Lung (tissue), 12 donors: ENCODE data around the gene TAS1R2. TPM values are rescaled to one million over a fixed set of nuclear protein-coding genes. Genes with fewer than 3 reads are reported as not detected.

Experiments
- ATAC-seq: fragments of 200-7000 bp; cut with Tn5 transposase; one replicate; pipeline ENCODE4 v1.9.1; 2020; ENCODE audit warnings: moderate number of reproducible peaks; ENCODE audit not compliant: insufficient read depth, low FRiP score
- DNase-seq, 3 donors: peaks; one replicate each; pipeline ENCODE4 v3.0.0-alpha.2; 2013 to 2017
- H3K27ac ChIP-seq, 2 donors: one replicate each; pipeline ENCODE4 v1.5.1; 2013; ENCODE audit warnings: mild to moderate bottlenecking in 2 of 2, moderate library complexity in 2 of 2, control low read depth in 1 of 2, inconsistent platforms in 1 of 2, low read depth in 1 of 2, low read length in 1 of 2
- H3K27me3 ChIP-seq, 3 donors: one replicate each; pipeline ENCODE4 v1.5.1; 2013; ENCODE audit warnings: low read length in 2 of 3; ENCODE audit not compliant: control insufficient read depth in 3 of 3, insufficient read depth in 3 of 3
- H3K36me3 ChIP-seq, 4 donors: one replicate each; pipeline ENCODE4 v1.5.1; 2013; ENCODE audit warnings: low read length in 4 of 4, mild to moderate bottlenecking in 1 of 4, moderate library complexity in 1 of 4; ENCODE audit not compliant: control insufficient read depth in 4 of 4, insufficient read depth in 4 of 4
- H3K4me1 ChIP-seq, 5 donors: one replicate each; pipeline ENCODE4 v1.5.1; 2013; ENCODE audit warnings: low read length in 5 of 5, mild to moderate bottlenecking in 2 of 5, moderate library complexity in 1 of 5; ENCODE audit not compliant: control insufficient read depth in 5 of 5, insufficient read depth in 5 of 5
- H3K4me3 ChIP-seq: one replicate; pipeline ENCODE4 v1.5.1; 2013; ENCODE audit warnings: mild to moderate bottlenecking, control low read depth, moderate library complexity
- H3K9ac ChIP-seq, 2 donors: one replicate each; pipeline ENCODE4 v1.5.1; 2013; ENCODE audit warnings: low read length in 2 of 2, control low read depth in 1 of 2; ENCODE audit not compliant: insufficient read depth in 1 of 2
- H3K9me3 ChIP-seq, 4 donors: one replicate each; pipeline ENCODE4 v1.5.1; 2013; ENCODE audit warnings: low read length in 3 of 4, mild to moderate bottlenecking in 1 of 4, moderate library complexity in 1 of 4; ENCODE audit not compliant: control insufficient read depth in 4 of 4, insufficient read depth in 3 of 4
- CTCF ChIP-seq: IDR thresholded peaks from 2 replicates; pipeline ENCODE4 v1.5.1; 2012; ENCODE audit warnings: mild to moderate bottlenecking; ENCODE audit errors: control extremely low read depth, extremely low read depth
- WGBS, 2 donors: extraction: QIAGEN DNeasy Blood & Tissue Kit; methylation state at CpG; one replicate each; pipeline ENCODE4 v1.1.7; 2013; 5-methylcytosine and 5-hydroxymethylcytosine counted together
- polyA plus RNA-seq, 2 donors: library from polyadenylated mRNA; stranded (reverse); fragments of 200-250 nt; gene quantifications; one replicate each; pipeline ENCODE4 v1.2.1, GENCODE V29; 2013
- total RNA-seq, 2 donors: library from RNA; depleted of rRNA in 1 of 2; stranded (reverse); fragments of >200 nt in 1 of 2; gene quantifications; one replicate each; pipeline ENCODE4 v1.2.1, GENCODE V29; 2014 to 2021
- donor health status: control.
- donor health status: control.
- donor health status: Bipolar disorder and iron deficiency.
- donor health status: healthy.
- donor health status: DM: yes; HTN: yes; CAD: no.

Gene TAS1R2
- total and polyA plus RNA-seq, 4 donors: not detected

- no peak overlapping the region for H3K27ac ChIP-seq
- no peak overlapping the region for H3K4me3 ChIP-seq
- no peak for DNase-seq
- no peaks in the 10 kb centered on the region for H3K27me3 ChIP-seq
- WGBS, 2 donors: 90 to 93% methylated on average over 35 of the region's 35 CpGs
- peaks cover 0 to 9% (median 4%) of the 10 kb centered on the region in 4 donors for H3K36me3 ChIP-seq
- no peaks in the 10 kb centered on the region for H3K9me3 ChIP-seq
- ATAC-seq: no peak
- H3K9ac ChIP-seq: no peak overlapping the region
- TF ChIP-seq CTCF: no peak
- peaks cover 0 to 4% (median 0%) of the 10 kb centered on the region in 5 donors for H3K4me1 ChIP-seq
Measured at GRCh38 chr1:18877282-18877681, 17.8 kb upstream of the TAS1R2 start.

GRCh38 chr1:18876210-18876609 lies 16.8 kb upstream of the TAS1R2 start:
- no peak for DNase-seq

GRCh38 chr1:18875796-18876128 lies 16.3 kb upstream of the TAS1R2 start:
- no peaks in the 10 kb centered on the region for H3K27me3 ChIP-seq
- peaks cover 0 to 4% (median 0%) of the 10 kb centered on the region in 5 donors for H3K4me1 ChIP-seq
- no peak overlapping the region for H3K27ac ChIP-seq
- DNase-seq: no peak
- peaks cover 0 to 4% (median under 1%) of the 10 kb centered on the region in 4 donors for H3K36me3 ChIP-seq
- 90 to 95% methylated on average over 3 of the region's 3 CpGs for WGBS, 2 donors
- H3K9ac ChIP-seq: no peak overlapping the region
- no peak for TF ChIP-seq CTCF
- H3K9me3 ChIP-seq: no peaks in the 10 kb centered on the region
- H3K4me3 ChIP-seq: no peak overlapping the region
- ATAC-seq: no peak

More at GRCh38 chr1:18876210-18876609, 16.8 kb upstream of the TAS1R2 start:
- Histone ChIP-seq H3K27ac (no peak overlapping the region), H3K9ac (no peak overlapping the region), H3K9me3 (no peaks in the 10 kb centered on the region), H3K27me3 (no peaks in the 10 kb centered on the region), H3K4me1 (peaks cover 0 to 4% (median 0%) of the 10 kb centered on the region in 5 donors), H3K36me3 (peaks cover 0 to 5% (median 2%) of the 10 kb centered on the region in 4 donors), H3K4me3 (no peak overlapping the region)
- TF ChIP-seq CTCF: no peak
- ATAC-seq: no peak
- 92 to 98% methylated on average over 10 of the region's 10 CpGs for WGBS, 2 donors

- peaks cover 0 to 4% (median 0%) of the 10 kb centered on the region in 5 donors for H3K4me1 ChIP-seq
- DNase-seq (peak; percentile 89 to 93 (median 91)), ATAC-seq (peak; percentile 53)
- H3K4me3 ChIP-seq: no peak overlapping the region
- WGBS, 2 donors: 46 to 66% methylated on average over 20 of the region's 20 CpGs
- no peak overlapping the region for H3K27ac ChIP-seq
- H3K27me3 ChIP-seq: no peaks in the 10 kb centered on the region
- TF ChIP-seq CTCF: peak; percentile 23
- H3K36me3 ChIP-seq: peaks cover 0 to 4% (median 0%) of the 10 kb centered on the region in 4 donors
- no peaks in the 10 kb centered on the region for H3K9me3 ChIP-seq
- no peak overlapping the region for H3K9ac ChIP-seq
Measured at GRCh38 chr1:18875107-18875795, 15.8 kb upstream of the TAS1R2 start.
